ENCODE measurements around the gene BCLAF3. TPM values are rescaled to one million over a fixed set of nuclear protein-coding genes. Genes with fewer than 3 reads are reported as not detected.

BCLAF3 gene
- total RNA-seq: 4.6 and 7.0 TPM in 2 replicates

GRCh38 chrX:19990556-19991349, at the start of gene BCLAF3:
TSS of gene BCLAF3 (minus strand) at chrX:19991061. CDS start at chrX:19970264, 20,797 bp downstream.

Other genes with a start within 250 kb of the BCLAF3 start
- 16.7 and 22.3 TPM in 2 replicates for gene SH3KBP1, start 103.5 kb downstream of the BCLAF3 start, total RNA-seq
- gene MAP7D2, start 125.8 kb upstream of the BCLAF3 start, total RNA-seq: 0.26 TPM in 1 of 2 replicates, not detected in the other
- 20.3 and 22.1 TPM in 2 replicates for gene EIF1AX, start 150.8 kb upstream of the BCLAF3 start, total RNA-seq

Data from aortic smooth muscle cell (primary cell).